Measurements from ENCODE around the gene TMEM232. TPM values are rescaled to one million over a fixed set of nuclear protein-coding genes. Genes with fewer than 3 reads are reported as not detected.

Gene TMEM232
- total and polyA plus RNA-seq, 2 of the 4 experiments (the other 2 are of a cell fraction): 0.17 to 0.36 TPM

DNA sequence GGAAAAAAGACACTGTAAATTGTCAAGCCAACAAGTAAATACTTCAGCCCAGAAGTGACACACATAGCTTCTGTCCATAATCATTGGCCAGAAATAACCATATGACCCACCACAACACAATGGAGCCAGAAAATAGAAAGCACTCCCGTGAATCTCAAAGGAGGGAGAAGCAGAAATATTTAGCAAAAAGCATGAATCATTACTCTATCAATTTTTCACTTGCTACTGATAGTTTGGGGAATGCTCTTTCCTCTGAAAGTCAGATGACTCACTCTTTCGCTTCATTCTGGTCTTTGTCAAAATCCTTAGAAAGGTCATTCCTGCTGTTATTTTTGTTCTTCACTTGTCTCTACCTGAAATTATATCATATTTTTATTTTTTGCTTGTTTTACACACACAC lies 312.6 kb downstream of the TMEM232 start:
- intact Hi-C loops (cut with micrococcal nuclease): loop anchor here (1.0 kb wide), 1 partner anchor 723 kb away; no protein-coding TSS in a partner anchor
- Histone ChIP-seq H2BK5ac (ENCODE audit: low read depth, low read length, poor library complexity, severe bottlenecking) (no peak overlapping the region), H3K9me3 (ENCODE audit: control insufficient read depth, insufficient read depth, low read length) (no peaks in the 10 kb centered on the region), H3K23ac (ENCODE audit: low read depth, low read length) (no peak overlapping the region), H3K79me1 (ENCODE audit: low read depth in 1 of 2, low read length in 2 of 2) (no peaks in the 10 kb centered on the region), H2BK20ac (ENCODE audit: low read depth, low read length) (no peak overlapping the region), H3K14ac (replicated peaks; ENCODE audit: low read depth, low read length) (no peak overlapping the region), H4K5ac (ENCODE audit: low read depth, low read length) (no peak overlapping the region), H3K9me1 (ENCODE audit: insufficient read depth, low read length) (no peaks in the 10 kb centered on the region), H3K4me1 (ENCODE audit: control insufficient read depth, insufficient read depth, low read length) (no peaks in the 10 kb centered on the region), H4K91ac (ENCODE audit: insufficient read depth, low read depth, low read length) (no peak overlapping the region), H3K36me3 (ENCODE audit: control insufficient read depth, insufficient read depth, low read length) (no peaks in the 10 kb centered on the region), H2BK15ac (ENCODE audit: low read depth, low read length) (no peak overlapping the region), H3K4me3 (ENCODE audit: insufficient read depth, low read depth, low read length) (no peak overlapping the region), H4K20me1 (ENCODE audit: insufficient read depth, low read length) (no peaks in the 10 kb centered on the region), H2AK9ac (replicated peaks; ENCODE audit: low read depth, low read length, poor library complexity) (no peak overlapping the region), H2BK120ac (ENCODE audit: low read depth, low read length) (no peak overlapping the region), H3K56ac (ENCODE audit: extremely low read depth, insufficient read depth, low read length) (no peak overlapping the region), H3K9ac (ENCODE audit: low read depth, low read length) (no peak overlapping the region), H3K27ac (ENCODE audit: insufficient read depth, low read length) (no peak overlapping the region), H2AK5ac (ENCODE audit: low read depth, low read length) (no peak overlapping the region), H3K4ac (ENCODE audit: low read depth, low read length) (no peak overlapping the region), H3K18ac (ENCODE audit: low read depth, low read length) (no peak overlapping the region), H4K8ac (ENCODE audit: low read depth in 2 of 2, low read length in 2 of 2) (no peak overlapping the region), H3K27me3 (ENCODE audit: control insufficient read depth, insufficient read depth, low read length) (no peaks in the 10 kb centered on the region), H3K4me2 (ENCODE audit: low read depth, low read length) (no peak overlapping the region), H2AFZ (replicated peaks; ENCODE audit: low read length, poor library complexity) (no peak overlapping the region)
- in situ Hi-C loops (cut with MboI; ENCODE audit: low sequenced_read_pairs): no loop called here
- DNase-seq (no peak), ATAC-seq (ENCODE audit: low read depth) (no peak)
- ChIA-PET POLR2A (ENCODE audit: unreplicated experiment) (no interaction called here), CTCF (interaction anchor here (0.7 to 1.7 kb wide), 3 partner anchors 223 to 239 kb away, joined by 3 to 4 read pairs (median 3); no protein-coding TSS in a partner anchor)
- dilution Hi-C loops (cut with HindIII; ENCODE audit: low sequenced_read_pairs, unreplicated experiment): no loop called here
- WGBS, 2 experiments (ENCODE audit: extremely low coverage in 2 of 2, insufficient read length in 1 of 2): no CpG with 5 or more reads among the region's 2 CpGs
- BruUV-seq (replicated peaks): no TSS peak
- TF ChIP-seq RFX5 (IDR thresholded peaks at IDR 0.05; ENCODE audit: low read depth, low read length) (no peak), MAZ (IDR thresholded peaks at IDR 0.05; ENCODE audit: borderline replicate concordance, low read depth, low read length) (no peak), MXI1 (IDR thresholded peaks at IDR 0.05; ENCODE audit: borderline replicate concordance, low read depth, low read length) (no peak), RAD21 (IDR thresholded peaks at IDR 0.05; ENCODE audit: low read length) (no peak), SMC3 (IDR thresholded peaks at IDR 0.05; ENCODE audit: low read depth, low read length) (no peak), CEBPB (IDR thresholded peaks at IDR 0.05; ENCODE audit: low read depth, low read length) (no peak), CHD1 (IDR thresholded peaks at IDR 0.05; ENCODE audit: low read depth, low read length) (no peak), FOS (IDR thresholded peaks at IDR 0.05; ENCODE audit: low read depth, low read length) (no peak), NFE2L2 (IDR thresholded peaks at IDR 0.05; ENCODE audit: low read depth, low read length) (no peak), POLR2A (IDR thresholded peaks at IDR 0.05; ENCODE audit: low read depth, low read length) (no peak), RCOR1 (IDR thresholded peaks at IDR 0.05; ENCODE audit: insufficient replicate concordance, low read length) (no peak), BHLHE40 (IDR thresholded peaks at IDR 0.05; ENCODE audit: low read depth, low read length) (no peak), MAFK (IDR thresholded peaks at IDR 0.05; ENCODE audit: low read depth, low read length) (no peak)
- TF ChIP-seq, protein P1, sequence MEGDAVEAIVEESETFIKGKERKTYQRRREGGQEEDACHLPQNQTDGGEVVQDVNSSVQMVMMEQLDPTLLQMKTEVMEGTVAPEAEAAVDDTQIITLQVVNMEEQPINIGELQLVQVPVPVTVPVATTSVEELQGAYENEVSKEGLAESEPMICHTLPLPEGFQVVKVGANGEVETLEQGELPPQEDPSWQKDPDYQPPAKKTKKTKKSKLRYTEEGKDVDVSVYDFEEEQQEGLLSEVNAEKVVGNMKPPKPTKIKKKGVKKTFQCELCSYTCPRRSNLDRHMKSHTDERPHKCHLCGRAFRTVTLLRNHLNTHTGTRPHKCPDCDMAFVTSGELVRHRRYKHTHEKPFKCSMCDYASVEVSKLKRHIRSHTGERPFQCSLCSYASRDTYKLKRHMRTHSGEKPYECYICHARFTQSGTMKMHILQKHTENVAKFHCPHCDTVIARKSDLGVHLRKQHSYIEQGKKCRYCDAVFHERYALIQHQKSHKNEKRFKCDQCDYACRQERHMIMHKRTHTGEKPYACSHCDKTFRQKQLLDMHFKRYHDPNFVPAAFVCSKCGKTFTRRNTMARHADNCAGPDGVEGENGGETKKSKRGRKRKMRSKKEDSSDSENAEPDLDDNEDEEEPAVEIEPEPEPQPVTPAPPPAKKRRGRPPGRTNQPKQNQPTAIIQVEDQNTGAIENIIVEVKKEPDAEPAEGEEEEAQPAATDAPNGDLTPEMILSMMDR (conservative IDR thresholded peaks at IDR 0.05; ENCODE audit: low read depth, low read length): no peak
- TF ChIP-seq, protein P2, sequence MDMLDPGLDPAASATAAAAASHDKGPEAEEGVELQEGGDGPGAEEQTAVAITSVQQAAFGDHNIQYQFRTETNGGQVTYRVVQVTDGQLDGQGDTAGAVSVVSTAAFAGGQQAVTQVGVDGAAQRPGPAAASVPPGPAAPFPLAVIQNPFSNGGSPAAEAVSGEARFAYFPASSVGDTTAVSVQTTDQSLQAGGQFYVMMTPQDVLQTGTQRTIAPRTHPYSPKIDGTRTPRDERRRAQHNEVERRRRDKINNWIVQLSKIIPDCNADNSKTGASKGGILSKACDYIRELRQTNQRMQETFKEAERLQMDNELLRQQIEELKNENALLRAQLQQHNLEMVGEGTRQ (IDR thresholded peaks at IDR 0.05; ENCODE audit: low read depth, low read length): no peak
- TF ChIP-seq, protein P3, sequence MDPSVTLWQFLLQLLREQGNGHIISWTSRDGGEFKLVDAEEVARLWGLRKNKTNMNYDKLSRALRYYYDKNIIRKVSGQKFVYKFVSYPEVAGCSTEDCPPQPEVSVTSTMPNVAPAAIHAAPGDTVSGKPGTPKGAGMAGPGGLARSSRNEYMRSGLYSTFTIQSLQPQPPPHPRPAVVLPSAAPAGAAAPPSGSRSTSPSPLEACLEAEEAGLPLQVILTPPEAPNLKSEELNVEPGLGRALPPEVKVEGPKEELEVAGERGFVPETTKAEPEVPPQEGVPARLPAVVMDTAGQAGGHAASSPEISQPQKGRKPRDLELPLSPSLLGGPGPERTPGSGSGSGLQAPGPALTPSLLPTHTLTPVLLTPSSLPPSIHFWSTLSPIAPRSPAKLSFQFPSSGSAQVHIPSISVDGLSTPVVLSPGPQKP (IDR thresholded peaks at IDR 0.05; ENCODE audit: borderline replicate concordance, low read depth, low read length): no peak
